ENCODE results near the gene ATAD2B.

GRCh38 chr2:23844905-23845304 lies 82.0 kb downstream of the ATAD2B start:
- TF ChIP-seq CTCF (conservative IDR thresholded peaks at IDR 0.05; ENCODE audit: low read length) (no peak), EZH2phosphoT487 (IDR thresholded peaks at IDR 0.05; ENCODE audit: borderline replicate concordance, low read depth, low read length) (no peak)

Data from OCI-LY7 (cell line).